IPS-NIHi7 (cell line): ENCODE measurements around the gene GGT1.
"Not testable (repeated sequence)": the region's sequence is repeated elsewhere in the genome, so short reads cannot be mapped to it uniquely, and the experiment has no call there.

Experiments used
- DNase-seq: peaks from one replicate; pipeline ENCODE4 v3.0.0; 2012; ENCODE audit warnings: mixed read lengths; ENCODE audit errors: extremely low spot score

Gene GGT1

GRCh38 chr22:24602847-24603769 is at the start of gene GGT1:
GGT1 (plus strand) TSS chr22:24603193; CDS start chr22:24611082, 7,889 bp downstream.
- not testable (repeated sequence) for DNase-seq

- no peak for DNase-seq
Observed at GRCh38 chr22:24553597-24554312, 49.2 kb upstream of the GGT1 start.

GRCh38 chr22:24554313-24555164 is 48.5 kb upstream of the GGT1 start, which contains the start of gene GUCD1:
GUCD1 (minus strand) TSS chr22:24555138; CDS start chr22:24554991, 147 bp downstream.
- DNase-seq, result no peak

- DNase-seq, result peak; percentile 100
Observed at GRCh38 chr22:24555165-24556039, 47.6 kb upstream of the GGT1 start, which contains the start of gene SNRPD3. SNRPD3 (plus strand) TSS chr22:24555999; CDS start chr22:24557675, 1,676 bp downstream.

- DNase-seq, result no peak
Observed at GRCh38 chr22:24559471-24559870, 43.5 kb upstream of the GGT1 start.

GRCh38 chr22:24563246-24563645 is 39.7 kb upstream of the GGT1 start:
- DNase-seq, result no peak

- no peak for DNase-seq
Observed at GRCh38 chr22:24564376-24565058, 38.5 kb upstream of the GGT1 start.

GRCh38 chr22:24565077-24565476 is 37.9 kb upstream of the GGT1 start:
- DNase-seq, result no peak

GRCh38 chr22:24566899-24567511 is 36.0 kb upstream of the GGT1 start:
- no peak for DNase-seq

GRCh38 chr22:24567668-24568067 is 35.3 kb upstream of the GGT1 start:
- DNase-seq, result no peak

GRCh38 chr22:24571266-24571665 is 31.7 kb upstream of the GGT1 start:
- no peak for DNase-seq

- no peak for DNase-seq
Observed at GRCh38 chr22:24576778-24577177, 26.2 kb upstream of the GGT1 start.

- no peak for DNase-seq
Observed at GRCh38 chr22:24578355-24579257, 24.4 kb upstream of the GGT1 start.

GRCh38 chr22:24579258-24579601 is 23.8 kb upstream of the GGT1 start:
- no peak for DNase-seq

GRCh38 chr22:24580276-24580675 is 22.7 kb upstream of the GGT1 start:
- DNase-seq, result no peak

- no peak for DNase-seq
Observed at GRCh38 chr22:24582056-24582814, 20.8 kb upstream of the GGT1 start.

GRCh38 chr22:24583221-24584165 is 19.5 kb upstream of the GGT1 start:
- DNase-seq, result no peak
